Activated naive CD4-positive, alpha-beta T cell treated with anti-CD3 and anti-CD28 coated beads, Interleukin-2, amount 10 ng/mL, durations not matched to agents 7 days and 5 days (primary cell): ENCODE results near the gene TUBB8.
"Not testable (repeated sequence)": the region's sequence is repeated elsewhere in the genome, so short reads cannot be mapped to it uniquely, and the experiment has no call there.

Experiments used
- CTCF ChIA-PET: fragments of 350-600 bp; sonication (Branson Sonifier 250); formaldehyde crosslinking; loops from one replicate; lab custom pipeline; 2021; ENCODE audit warnings: antibody characterized with exemption; lab: Charles Lee
- DNase-seq: peaks from one replicate; pipeline ENCODE4 v3.0.0-alpha.2; 2020
- H3K27ac Mint-ChIP-seq: one replicate; pipeline ENCODE4 v1.8.0; 2021; ENCODE audit warnings: mild to moderate bottlenecking, moderate library complexity, mixed read lengths
- H3K27me3 Mint-ChIP-seq: one replicate; pipeline ENCODE4 v1.8.0; 2021; ENCODE audit warnings: mild to moderate bottlenecking, mixed read lengths
- H3K36me3 Mint-ChIP-seq: one replicate; pipeline ENCODE4 v1.8.0; 2021; ENCODE audit warnings: mixed read lengths
- H3K4me1 Mint-ChIP-seq: one replicate; pipeline ENCODE4 v1.8.0; 2021; ENCODE audit warnings: mixed read lengths
- H3K4me3 Mint-ChIP-seq: one replicate; pipeline ENCODE4 v1.8.0; 2021; ENCODE audit warnings: mild to moderate bottlenecking, moderate library complexity, mixed read lengths
- H3K9me3 Mint-ChIP-seq: one replicate; pipeline ENCODE4 v1.8.0; 2021; ENCODE audit warnings: mixed read lengths

TUBB8 gene

GRCh38 chr10:80477-81105 lies 31.5 kb upstream of the TUBB8 start:
- H3K27ac Mint-ChIP-seq = no peak overlapping the region
- no peaks in the 10 kb centered on the region for H3K9me3 Mint-ChIP-seq
- peaks cover 43% of the 10 kb centered on the region for H3K27me3 Mint-ChIP-seq
- no peaks in the 10 kb centered on the region for H3K36me3 Mint-ChIP-seq
- DNase-seq = no peak
- H3K4me3 Mint-ChIP-seq = no peak overlapping the region
- peaks cover 2% of the 10 kb centered on the region for H3K4me1 Mint-ChIP-seq
- CTCF ChIA-PET = no interaction called here

GRCh38 chr10:79532-80215 lies 30.6 kb upstream of the TUBB8 start:
- no peak for DNase-seq
- CTCF ChIA-PET = interaction anchor here (1.1 kb wide), 1 partner anchor 9 kb away, joined by 4 read pairs; no protein-coding TSS in a partner anchor
- Mint-ChIP-seq H3K9me3 (no peaks in the 10 kb centered on the region), H3K4me3 (no peak overlapping the region), H3K36me3 (no peaks in the 10 kb centered on the region), H3K27ac (no peak overlapping the region), H3K27me3 (peaks cover 47% of the 10 kb centered on the region), H3K4me1 (peaks cover 2% of the 10 kb centered on the region)

GRCh38 chr10:78556-78955 lies 29.5 kb upstream of the TUBB8 start:
- H3K27ac Mint-ChIP-seq = no peak overlapping the region
- CTCF ChIA-PET = interaction anchor here (1.1 kb wide), 1 partner anchor 10 kb away, joined by 4 read pairs; no protein-coding TSS in a partner anchor
- peaks cover 8% of the 10 kb centered on the region for H3K4me1 Mint-ChIP-seq
- no peaks in the 10 kb centered on the region for H3K9me3 Mint-ChIP-seq
- DNase-seq = no peak
- H3K27me3 Mint-ChIP-seq = peaks cover 58% of the 10 kb centered on the region
- H3K4me3 Mint-ChIP-seq = no peak overlapping the region
- no peaks in the 10 kb centered on the region for H3K36me3 Mint-ChIP-seq

- H3K4me1 Mint-ChIP-seq, H3K36me3 Mint-ChIP-seq, H3K9me3 Mint-ChIP-seq, DNase-seq, H3K27ac Mint-ChIP-seq: not testable (repeated sequence)
- CTCF ChIA-PET = interaction anchor here (1.0 kb wide), 1 partner anchor 55 kb away, joined by 3 read pairs; no protein-coding TSS in a partner anchor
- H3K4me3 Mint-ChIP-seq = peak overlapping the region; percentile 66
- peaks cover 70% of the 10 kb centered on the region for H3K27me3 Mint-ChIP-seq
These were observed 25.1 kb upstream of the TUBB8 start for GRCh38 chr10:74266-74621.

GRCh38 chr10:73543-74265 lies 24.6 kb upstream of the TUBB8 start:
- H3K4me3 Mint-ChIP-seq = peak overlapping the region; percentile 66
- CTCF ChIA-PET = interaction anchor here (1.0 kb wide), 1 partner anchor 56 kb away, joined by 3 read pairs; no protein-coding TSS in a partner anchor
- not testable (repeated sequence) for H3K9me3 Mint-ChIP-seq, H3K36me3 Mint-ChIP-seq, H3K4me1 Mint-ChIP-seq, H3K27ac Mint-ChIP-seq
- peaks cover 70% of the 10 kb centered on the region for H3K27me3 Mint-ChIP-seq
- peak; percentile 53 for DNase-seq

- DNase-seq, H3K27ac Mint-ChIP-seq, CTCF ChIA-PET, H3K4me1 Mint-ChIP-seq, H3K4me3 Mint-ChIP-seq, H3K9me3 Mint-ChIP-seq, H3K36me3 Mint-ChIP-seq: not testable (repeated sequence)
- peaks cover 28% of the 10 kb centered on the region for H3K27me3 Mint-ChIP-seq
These were observed 19.1 kb upstream of the TUBB8 start for GRCh38 chr10:68156-68555.

- H3K36me3 Mint-ChIP-seq, H3K9me3 Mint-ChIP-seq, H3K4me3 Mint-ChIP-seq, DNase-seq, H3K4me1 Mint-ChIP-seq, H3K27me3 Mint-ChIP-seq, H3K27ac Mint-ChIP-seq, CTCF ChIA-PET: not testable (repeated sequence)
These were observed 830 bp upstream of the TUBB8 start for GRCh38 chr10:49926-50325.

GRCh38 chr10:47864-48263 lies 1.2 kb downstream of the TUBB8 start:
- H3K4me3 Mint-ChIP-seq, CTCF ChIA-PET, H3K27ac Mint-ChIP-seq, H3K36me3 Mint-ChIP-seq, H3K9me3 Mint-ChIP-seq, DNase-seq, H3K4me1 Mint-ChIP-seq, H3K27me3 Mint-ChIP-seq: not testable (repeated sequence)

GRCh38 chr10:13315-13635 lies 35.8 kb downstream of the TUBB8 start:
- H3K9me3 Mint-ChIP-seq, H3K4me1 Mint-ChIP-seq, H3K36me3 Mint-ChIP-seq, H3K27ac Mint-ChIP-seq, H3K27me3 Mint-ChIP-seq, CTCF ChIA-PET, DNase-seq, H3K4me3 Mint-ChIP-seq: not testable (repeated sequence)

GRCh38 chr10:12444-13314 lies 36.4 kb downstream of the TUBB8 start:
- H3K4me3 Mint-ChIP-seq, H3K36me3 Mint-ChIP-seq, H3K9me3 Mint-ChIP-seq, CTCF ChIA-PET, H3K4me1 Mint-ChIP-seq, H3K27ac Mint-ChIP-seq, DNase-seq, H3K27me3 Mint-ChIP-seq: not testable (repeated sequence)

GRCh38 chr10:11260-11659 lies 37.8 kb downstream of the TUBB8 start:
- H3K27ac Mint-ChIP-seq, H3K36me3 Mint-ChIP-seq, H3K4me1 Mint-ChIP-seq, CTCF ChIA-PET, H3K9me3 Mint-ChIP-seq, H3K27me3 Mint-ChIP-seq, H3K4me3 Mint-ChIP-seq, DNase-seq: not testable (repeated sequence)

- H3K27ac Mint-ChIP-seq, CTCF ChIA-PET, H3K36me3 Mint-ChIP-seq, H3K4me1 Mint-ChIP-seq, H3K9me3 Mint-ChIP-seq, H3K4me3 Mint-ChIP-seq, DNase-seq, H3K27me3 Mint-ChIP-seq: not testable (repeated sequence)
These were observed 38.7 kb downstream of the TUBB8 start for GRCh38 chr10:10261-10971.
